ENCODE measurements around the gene AOPEP.

DNA sequence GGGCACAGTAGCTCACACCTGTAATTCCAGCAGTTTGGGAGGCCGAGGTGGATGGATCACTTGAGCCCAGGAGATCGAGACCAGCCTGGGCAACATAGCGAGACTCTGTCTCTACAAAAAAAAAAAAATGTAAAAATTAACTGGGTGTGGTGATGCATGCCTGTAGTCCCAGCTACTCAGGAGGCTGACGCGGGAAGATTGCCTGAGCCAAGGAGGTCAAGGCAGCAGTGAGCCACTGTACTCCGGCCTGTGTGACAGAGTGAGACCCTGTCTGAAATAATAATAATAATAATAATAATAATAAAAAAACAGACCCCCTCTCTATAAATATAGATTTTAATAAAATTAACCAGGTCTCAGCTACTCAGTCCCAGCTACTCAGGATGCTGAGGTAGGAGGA, 179.7 kb downstream of the AOPEP start:
- no peak for TF ChIP-seq CTCF (IDR thresholded peaks at IDR 0.05)
- TF ChIP-seq EP300 (IDR thresholded peaks at IDR 0.05) = no peak
- TF ChIP-seq POLR2A (IDR thresholded peaks at IDR 0.05; ENCODE audit: low read depth) = no peak
- no peak for TF ChIP-seq POLR2AphosphoS5 (IDR thresholded peaks at IDR 0.05)

All from esophagus muscularis mucosa (tissue), 4 donors.